DOHH2 (cell line): ENCODE measurements around the gene MAGI1.

Experiments
- EZH2phosphoT487 ChIP-seq: fragments of 200-600 bp; sonication (generic); IDR thresholded peaks from 2 replicates; pipeline ENCODE4 v1.6.1; 2017; ENCODE audit warnings: borderline replicate concordance, mild to moderate bottlenecking, antibody characterized with exemption, low read length, moderate library complexity, mixed read lengths
- TF ChIP-seq, protein P1 (sequence below): fragments of 200-600 bp; sonication (generic); IDR thresholded peaks from one replicate; pipeline ENCODE4 v1.5.1; 2014; ENCODE audit warnings: antibody characterized with exemption, mild to moderate bottlenecking, low read depth, low read length; ENCODE audit not compliant: poor library complexity, severe bottlenecking

- TF ChIP-seq, protein P1, sequence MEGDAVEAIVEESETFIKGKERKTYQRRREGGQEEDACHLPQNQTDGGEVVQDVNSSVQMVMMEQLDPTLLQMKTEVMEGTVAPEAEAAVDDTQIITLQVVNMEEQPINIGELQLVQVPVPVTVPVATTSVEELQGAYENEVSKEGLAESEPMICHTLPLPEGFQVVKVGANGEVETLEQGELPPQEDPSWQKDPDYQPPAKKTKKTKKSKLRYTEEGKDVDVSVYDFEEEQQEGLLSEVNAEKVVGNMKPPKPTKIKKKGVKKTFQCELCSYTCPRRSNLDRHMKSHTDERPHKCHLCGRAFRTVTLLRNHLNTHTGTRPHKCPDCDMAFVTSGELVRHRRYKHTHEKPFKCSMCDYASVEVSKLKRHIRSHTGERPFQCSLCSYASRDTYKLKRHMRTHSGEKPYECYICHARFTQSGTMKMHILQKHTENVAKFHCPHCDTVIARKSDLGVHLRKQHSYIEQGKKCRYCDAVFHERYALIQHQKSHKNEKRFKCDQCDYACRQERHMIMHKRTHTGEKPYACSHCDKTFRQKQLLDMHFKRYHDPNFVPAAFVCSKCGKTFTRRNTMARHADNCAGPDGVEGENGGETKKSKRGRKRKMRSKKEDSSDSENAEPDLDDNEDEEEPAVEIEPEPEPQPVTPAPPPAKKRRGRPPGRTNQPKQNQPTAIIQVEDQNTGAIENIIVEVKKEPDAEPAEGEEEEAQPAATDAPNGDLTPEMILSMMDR = no peak
- TF ChIP-seq EZH2phosphoT487 = no peak
Observed at GRCh38 chr3:65449841-65450428, 588.8 kb downstream of the MAGI1 start.
